Stomach (tissue), 9 donors: Measurements from ENCODE around the gene VRK2. TPM values are rescaled to one million over a fixed set of nuclear protein-coding genes. Genes with fewer than 3 reads are reported as not detected.
"Not testable (repeated sequence)": the region's sequence is repeated elsewhere in the genome, so short reads cannot be mapped to it uniquely, and the experiment has no call there.

Source experiments
- DNase-seq, 2 donors: peaks; one replicate each; pipeline versions ENCODE4 v3.0.0 to v3.0.0-alpha.2; 2013 to 2019
- H3K27ac ChIP-seq, 5 donors: fragments of 200-600 bp in 4 of 5; sonication (generic) in 4 of 5; one replicate each; pipeline ENCODE4 v1.5.1; 2013 to 2019; ENCODE audit warnings: mild to moderate bottlenecking in 1 of 5, moderate library complexity in 1 of 5
- H3K27me3 ChIP-seq, 3 donors: fragments of 200-600 bp; sonication (generic); one replicate each; pipeline ENCODE4 v1.5.1; 2017 to 2019; ENCODE audit warnings: mixed run types in 1 of 3
- H3K36me3 ChIP-seq, 4 donors: fragments of 200-600 bp; sonication (generic); 1 replicate in 3 of 4; 2 replicates in 1 of 4; pipeline ENCODE4 v1.5.1; 2016 to 2019
- H3K4me1 ChIP-seq, 4 donors: fragments of 200-600 bp; sonication (generic); one replicate each; pipeline ENCODE4 v1.5.1; 2016 to 2019
- H3K4me3 ChIP-seq, 4 donors: fragments of 200-600 bp; sonication (generic) in 3 of 4; one replicate each; pipeline ENCODE4 v1.5.1; 2016 to 2019; ENCODE audit warnings: mild to moderate bottlenecking in 1 of 4
- H3K9me3 ChIP-seq, 4 donors: fragments of 200-600 bp; sonication (generic); one replicate each; pipeline ENCODE4 v1.5.1; 2016 to 2019
- CTCF ChIP-seq, 7 experiments: fragments of 450-650 bp in 4 of 7; fragments of 200-600 bp in 3 of 7; sonication (generic) in 3 of 7; IDR thresholded peaks; one replicate each; pipeline ENCODE4 v1.5.1; 2016 to 2019; ENCODE audit warnings: antibody characterized with exemption in 7 of 7, control low read depth in 2 of 7, mild to moderate bottlenecking in 1 of 7
- EP300 ChIP-seq: sonication (generic); formaldehyde crosslinking; IDR thresholded peaks from one replicate; pipeline ENCODE4 v1.6.1; 2017; ENCODE audit warnings: antibody characterized with exemption
- POLR2A ChIP-seq, 4 donors: fragments of 450-650 bp; IDR thresholded peaks; one replicate each; pipeline ENCODE4 v1.6.1; 2016; ENCODE audit warnings: antibody characterized with exemption in 4 of 4, control low read depth in 2 of 4, mild to moderate bottlenecking in 1 of 4, moderate library complexity in 1 of 4
- POLR2AphosphoS5 ChIP-seq, 3 donors: sonication (generic); formaldehyde crosslinking; IDR thresholded peaks; one replicate each; pipeline ENCODE4 v1.6.1; 2016; ENCODE audit warnings: antibody characterized with exemption in 3 of 3
- WGBS, 5 donors: extraction: QIAGEN DNeasy Blood & Tissue Kit in 3 of 5; methylation state at CpG; one replicate each; pipeline versions ENCODE4 v1.1.5 to v1.1.7; 2013 to 2018; 5-methylcytosine and 5-hydroxymethylcytosine counted together
- intact Hi-C: fragments of 100-400 bp; cut with DNase I; formaldehyde crosslinking; loops from one replicate; pipeline ENCODE4 v1.15.1; 2023; ENCODE audit warnings: low total_unique reads
- polyA plus RNA-seq, 3 donors: library from polyadenylated mRNA; stranded (reverse); fragments of 200-250 nt; gene quantifications; one replicate each; pipeline ENCODE4 v1.2.3, GENCODE V29; 2013
- total RNA-seq, 5 donors: library from RNA; depleted of rRNA; stranded (reverse); fragments of >200 nt; gene quantifications; one replicate each; pipeline versions ENCODE4 v1.1.0 to v1.2.3, GENCODE V29; 2014 to 2016
- donor health status: healthy with polysubstance abuse.
- donor health status: Bipolar disorder and iron deficiency.
- donor health status: healthy.

VRK2 gene
- total and polyA plus RNA-seq, 8 donors = 10.0 to 29.9 (median 14.4) TPM

- no peak for DNase-seq
- Histone ChIP-seq H3K27ac (peak overlapping the region in 2 of 5 donors; percentile 19 to 74), H3K4me3 (no peak overlapping the region), H3K4me1 (peaks cover 0 to 17% (median 2%) of the 10 kb centered on the region in 4 donors), H3K36me3 (no peaks in the 10 kb centered on the region), H3K27me3 (no peaks in the 10 kb centered on the region), H3K9me3 (no peaks in the 10 kb centered on the region)
- peak in 1 of 3 donors; percentile 42 for TF ChIP-seq POLR2AphosphoS5 (IDR thresholded peaks at IDR 0.05)
- no peak for TF ChIP-seq POLR2A (IDR thresholded peaks at IDR 0.05)
- intact Hi-C loops = no loop called here
- 76 to 85% (median 79%) methylated on average over 10 of the region's 10 CpGs for WGBS, 5 donors
These were observed 61.5 kb downstream of the VRK2 start for GRCh38 chr2:58107803-58108710.

- WGBS, 5 donors = 97 to 100% (median 98%) methylated on average over 2 of the region's 2 CpGs
- intact Hi-C loops = no loop called here
- no peak for TF ChIP-seq POLR2AphosphoS5 (IDR thresholded peaks at IDR 0.05)
- no peak for TF ChIP-seq EP300
- TF ChIP-seq POLR2A (IDR thresholded peaks at IDR 0.05) = no peak
- no peak for TF ChIP-seq CTCF (IDR thresholded peaks at IDR 0.05)
These were observed 62.9 kb downstream of the VRK2 start for GRCh38 chr2:58109481-58109880.

GRCh38 chr2:58110765-58111164 is 64.2 kb downstream of the VRK2 start:
- no peaks in the 10 kb centered on the region for H3K36me3 ChIP-seq
- no peak for DNase-seq
- peaks cover 0 to 20% (median 3%) of the 10 kb centered on the region in 4 donors for H3K4me1 ChIP-seq
- no peaks in the 10 kb centered on the region for H3K9me3 ChIP-seq
- no peak for TF ChIP-seq CTCF (IDR thresholded peaks at IDR 0.05)
- TF ChIP-seq POLR2A (IDR thresholded peaks at IDR 0.05) = no peak
- TF ChIP-seq POLR2AphosphoS5 (IDR thresholded peaks at IDR 0.05) = no peak
- TF ChIP-seq EP300 = no peak
- H3K4me3 ChIP-seq = no peak overlapping the region
- WGBS, 5 donors = 94 to 97% (median 97%) methylated on average over 6 of the region's 6 CpGs
- H3K27ac ChIP-seq = no peak overlapping the region
- intact Hi-C loops = no loop called here
- H3K27me3 ChIP-seq = no peaks in the 10 kb centered on the region

More at GRCh38 chr2:58109481-58109880, 62.9 kb downstream of the VRK2 start:
- DNase-seq = no peak
- H3K4me3 ChIP-seq = no peak overlapping the region
- H3K4me1 ChIP-seq = peaks cover 0 to 20% (median 3%) of the 10 kb centered on the region in 4 donors
- H3K9me3 ChIP-seq = no peaks in the 10 kb centered on the region
- no peak overlapping the region for H3K27ac ChIP-seq
- H3K36me3 ChIP-seq = no peaks in the 10 kb centered on the region
- H3K27me3 ChIP-seq = no peaks in the 10 kb centered on the region

GRCh38 chr2:58113563-58113962 is 67.0 kb downstream of the VRK2 start:
- H3K4me1 ChIP-seq, DNase-seq, intact Hi-C loops, H3K4me3 ChIP-seq, H3K36me3 ChIP-seq, H3K27me3 ChIP-seq, H3K9me3 ChIP-seq: not testable (repeated sequence)
- H3K27ac ChIP-seq = peak overlapping the region in 1 of 5 donors; percentile 35
- 90 to 96% (median 95%) methylated on average over 9 of the region's 9 CpGs for WGBS, 5 donors

GRCh38 chr2:58120626-58121229 is 74.1 kb downstream of the VRK2 start:
- no peak for DNase-seq
- TF ChIP-seq CTCF (IDR thresholded peaks at IDR 0.05) (no peak), POLR2AphosphoS5 (IDR thresholded peaks at IDR 0.05) (no peak), EP300 (no peak), POLR2A (IDR thresholded peaks at IDR 0.05) (no peak)
- H3K4me1 ChIP-seq = no peaks in the 10 kb centered on the region
- peaks cover 0 to 20% (median 15%) of the 10 kb centered on the region in 4 donors for H3K36me3 ChIP-seq
- H3K9me3 ChIP-seq = no peaks in the 10 kb centered on the region
- H3K4me3 ChIP-seq = no peak overlapping the region
- intact Hi-C loops = no loop called here
- WGBS, 5 donors = 95 to 98% (median 97%) methylated on average over 5 of the region's 5 CpGs
- H3K27ac ChIP-seq = no peak overlapping the region
- no peaks in the 10 kb centered on the region for H3K27me3 ChIP-seq
